Measurements from ENCODE around the gene TMEM26. TPM values are rescaled to one million over a fixed set of nuclear protein-coding genes. Genes with fewer than 3 reads are reported as not detected.

The TMEM26 gene
- polyA plus RNA-seq, 2 of the 4 experiments (the other 2 are of a cell fraction): 0.03 to 0.10 TPM

DNA sequence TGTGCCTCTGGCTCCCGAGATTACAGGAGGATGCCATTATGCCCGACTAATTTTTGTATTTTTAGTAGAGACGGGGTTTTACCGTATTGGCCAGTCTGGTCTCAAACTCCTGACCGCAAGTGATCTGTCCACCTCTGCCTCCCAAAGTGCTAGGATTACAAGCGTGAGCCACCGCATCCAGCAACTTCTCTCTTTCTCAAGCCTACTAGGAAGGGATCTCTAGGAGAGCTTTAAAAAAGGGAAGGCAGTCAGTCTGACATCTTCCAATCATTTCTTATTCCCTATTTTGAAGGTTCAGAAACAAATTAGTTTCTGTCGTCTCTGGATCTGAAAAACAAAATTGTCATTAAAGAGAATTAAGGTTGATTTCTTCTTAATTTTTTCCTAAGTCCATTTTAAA, 2.5 kb upstream of the TMEM26 start:
- ATAC-seq (no peak), FAIRE-seq (no peak), DNase-seq (ENCODE audit: low read depth in 1 of 2, low spot score in 1 of 2) (no peak)
- H3K4me1 ChIP-seq: 0 out of 3 replicates have a peak, but pooled peaks cover 4% of the 10 kb centered on the region
- WGBS (ENCODE audit: missing lambda C conversion rate): 84% methylated on average over 8 of the region's 8 CpGs
- CTCF ChIA-PET: no interaction called here
- TF ChIP-seq, protein P1, sequence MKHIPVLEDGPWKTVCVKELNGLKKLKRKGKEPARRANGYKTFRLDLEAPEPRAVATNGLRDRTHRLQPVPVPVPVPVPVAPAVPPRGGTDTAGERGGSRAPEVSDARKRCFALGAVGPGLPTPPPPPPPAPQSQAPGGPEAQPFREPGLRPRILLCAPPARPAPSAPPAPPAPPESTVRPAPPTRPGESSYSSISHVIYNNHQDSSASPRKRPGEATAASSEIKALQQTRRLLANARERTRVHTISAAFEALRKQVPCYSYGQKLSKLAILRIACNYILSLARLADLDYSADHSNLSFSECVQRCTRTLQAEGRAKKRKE (CRISPR knock-in tag; IDR thresholded peaks at IDR 0.05; ENCODE audit: low read depth): no peak
- TF ChIP-seq RFX5 (IDR thresholded peaks at IDR 0.05) (no peak), JUNB (IDR thresholded peaks at IDR 0.05) (no peak), BHLHE40 (IDR thresholded peaks at IDR 0.05; ENCODE audit: low read depth, low read length) (no peak), POLR2A (IDR thresholded peaks at IDR 0.05; ENCODE audit: low read length) (no peak), TFCP2L1 (CRISPR knock-in tag; IDR thresholded peaks at IDR 0.05) (no peak), ESRRA (IDR thresholded peaks at IDR 0.05; ENCODE audit: borderline replicate concordance, low read length) (no peak), HOXB13 (CRISPR knock-in tag; IDR thresholded peaks at IDR 0.05; ENCODE audit: low read depth) (no peak), JUN (IDR thresholded peaks at IDR 0.05) (no peak), EHF (CRISPR knock-in tag; IDR thresholded peaks at IDR 0.05) (no peak), NFE2L2 (conservative IDR thresholded peaks at IDR 0.05; ENCODE audit: low read length) (no peak), EHMT2 (IDR thresholded peaks at IDR 0.05; ENCODE audit: low read depth) (no peak)
- TF ChIP-seq, protein P2, sequence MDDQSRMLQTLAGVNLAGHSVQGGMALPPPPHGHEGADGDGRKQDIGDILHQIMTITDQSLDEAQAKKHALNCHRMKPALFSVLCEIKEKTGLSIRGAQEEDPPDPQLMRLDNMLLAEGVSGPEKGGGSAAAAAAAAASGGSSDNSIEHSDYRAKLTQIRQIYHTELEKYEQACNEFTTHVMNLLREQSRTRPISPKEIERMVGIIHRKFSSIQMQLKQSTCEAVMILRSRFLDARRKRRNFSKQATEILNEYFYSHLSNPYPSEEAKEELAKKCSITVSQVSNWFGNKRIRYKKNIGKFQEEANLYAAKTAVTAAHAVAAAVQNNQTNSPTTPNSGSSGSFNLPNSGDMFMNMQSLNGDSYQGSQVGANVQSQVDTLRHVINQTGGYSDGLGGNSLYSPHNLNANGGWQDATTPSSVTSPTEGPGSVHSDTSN (IDR thresholded peaks at IDR 0.05): no peak
- TF ChIP-seq, protein P3, sequence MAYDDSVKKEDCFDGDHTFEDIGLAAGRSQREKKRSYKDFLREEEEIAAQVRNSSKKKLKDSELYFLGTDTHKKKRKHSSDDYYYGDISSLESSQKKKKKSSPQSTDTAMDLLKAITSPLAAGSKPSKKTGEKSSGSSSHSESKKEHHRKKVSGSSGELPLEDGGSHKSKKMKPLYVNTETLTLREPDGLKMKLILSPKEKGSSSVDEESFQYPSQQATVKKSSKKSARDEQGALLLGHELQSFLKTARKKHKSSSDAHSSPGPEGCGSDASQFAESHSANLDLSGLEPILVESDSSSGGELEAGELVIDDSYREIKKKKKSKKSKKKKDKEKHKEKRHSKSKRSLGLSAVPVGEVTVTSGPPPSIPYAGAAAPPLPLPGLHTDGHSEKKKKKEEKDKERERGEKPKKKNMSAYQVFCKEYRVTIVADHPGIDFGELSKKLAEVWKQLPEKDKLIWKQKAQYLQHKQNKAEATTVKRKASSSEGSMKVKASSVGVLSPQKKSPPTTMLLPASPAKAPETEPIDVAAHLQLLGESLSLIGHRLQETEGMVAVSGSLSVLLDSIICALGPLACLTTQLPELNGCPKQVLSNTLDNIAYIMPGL (CRISPR knock-in tag; IDR thresholded peaks at IDR 0.05; ENCODE audit: borderline replicate concordance): no peak
- TF ChIP-seq, protein P4, sequence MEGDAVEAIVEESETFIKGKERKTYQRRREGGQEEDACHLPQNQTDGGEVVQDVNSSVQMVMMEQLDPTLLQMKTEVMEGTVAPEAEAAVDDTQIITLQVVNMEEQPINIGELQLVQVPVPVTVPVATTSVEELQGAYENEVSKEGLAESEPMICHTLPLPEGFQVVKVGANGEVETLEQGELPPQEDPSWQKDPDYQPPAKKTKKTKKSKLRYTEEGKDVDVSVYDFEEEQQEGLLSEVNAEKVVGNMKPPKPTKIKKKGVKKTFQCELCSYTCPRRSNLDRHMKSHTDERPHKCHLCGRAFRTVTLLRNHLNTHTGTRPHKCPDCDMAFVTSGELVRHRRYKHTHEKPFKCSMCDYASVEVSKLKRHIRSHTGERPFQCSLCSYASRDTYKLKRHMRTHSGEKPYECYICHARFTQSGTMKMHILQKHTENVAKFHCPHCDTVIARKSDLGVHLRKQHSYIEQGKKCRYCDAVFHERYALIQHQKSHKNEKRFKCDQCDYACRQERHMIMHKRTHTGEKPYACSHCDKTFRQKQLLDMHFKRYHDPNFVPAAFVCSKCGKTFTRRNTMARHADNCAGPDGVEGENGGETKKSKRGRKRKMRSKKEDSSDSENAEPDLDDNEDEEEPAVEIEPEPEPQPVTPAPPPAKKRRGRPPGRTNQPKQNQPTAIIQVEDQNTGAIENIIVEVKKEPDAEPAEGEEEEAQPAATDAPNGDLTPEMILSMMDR (IDR thresholded peaks at IDR 0.05): no peak
- TF ChIP-seq, protein P5, sequence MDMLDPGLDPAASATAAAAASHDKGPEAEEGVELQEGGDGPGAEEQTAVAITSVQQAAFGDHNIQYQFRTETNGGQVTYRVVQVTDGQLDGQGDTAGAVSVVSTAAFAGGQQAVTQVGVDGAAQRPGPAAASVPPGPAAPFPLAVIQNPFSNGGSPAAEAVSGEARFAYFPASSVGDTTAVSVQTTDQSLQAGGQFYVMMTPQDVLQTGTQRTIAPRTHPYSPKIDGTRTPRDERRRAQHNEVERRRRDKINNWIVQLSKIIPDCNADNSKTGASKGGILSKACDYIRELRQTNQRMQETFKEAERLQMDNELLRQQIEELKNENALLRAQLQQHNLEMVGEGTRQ (IDR thresholded peaks at IDR 0.05): no peak
- TF ChIP-seq, protein P6, sequence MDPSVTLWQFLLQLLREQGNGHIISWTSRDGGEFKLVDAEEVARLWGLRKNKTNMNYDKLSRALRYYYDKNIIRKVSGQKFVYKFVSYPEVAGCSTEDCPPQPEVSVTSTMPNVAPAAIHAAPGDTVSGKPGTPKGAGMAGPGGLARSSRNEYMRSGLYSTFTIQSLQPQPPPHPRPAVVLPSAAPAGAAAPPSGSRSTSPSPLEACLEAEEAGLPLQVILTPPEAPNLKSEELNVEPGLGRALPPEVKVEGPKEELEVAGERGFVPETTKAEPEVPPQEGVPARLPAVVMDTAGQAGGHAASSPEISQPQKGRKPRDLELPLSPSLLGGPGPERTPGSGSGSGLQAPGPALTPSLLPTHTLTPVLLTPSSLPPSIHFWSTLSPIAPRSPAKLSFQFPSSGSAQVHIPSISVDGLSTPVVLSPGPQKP (IDR thresholded peaks at IDR 0.05; ENCODE audit: low read depth, low read length): no peak
- H3K4me2 ChIP-seq: no peak overlapping the region
- H3K4me3 ChIP-seq: no peak overlapping the region
- H3K9me3 ChIP-seq: no peaks in the 10 kb centered on the region
- POLR2A ChIA-PET: no interaction called here
- no peak overlapping the region for H3K27ac ChIP-seq

DNA sequence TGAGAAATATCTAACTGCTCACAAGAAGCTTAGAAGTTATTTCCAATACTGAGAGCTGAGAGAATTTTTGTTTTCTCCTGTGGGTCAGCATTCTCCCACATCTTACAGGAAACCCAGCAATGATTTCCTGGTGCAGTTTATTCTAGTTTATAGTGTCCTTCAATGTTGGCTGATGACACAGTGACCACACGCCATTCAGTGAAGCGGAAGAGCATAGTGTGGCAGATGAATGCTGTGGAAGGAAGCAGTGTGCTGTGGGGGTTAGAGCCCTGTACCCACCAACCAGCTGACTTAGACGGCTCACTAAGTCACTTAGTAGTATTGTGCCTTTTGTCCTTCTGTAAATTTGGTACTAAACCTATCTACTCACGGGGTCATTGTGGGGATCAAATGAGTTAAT, 1.4 kb upstream of the TMEM26 start:
- POLR2A ChIA-PET: no interaction called here
- ATAC-seq: no peak
- H3K27ac ChIP-seq: no peak overlapping the region
- H3K4me2 ChIP-seq: no peak overlapping the region
- 0 out of 3 replicates have a peak, but pooled peaks cover 4% of the 10 kb centered on the region for H3K4me1 ChIP-seq
- FAIRE-seq: no peak
- 84% methylated on average over 4 of the region's 4 CpGs for WGBS (ENCODE audit: missing lambda C conversion rate)
- H3K4me3 ChIP-seq: no peak overlapping the region
- CTCF ChIA-PET: no interaction called here
- no peak for DNase-seq (ENCODE audit: low read depth in 1 of 2, low spot score in 1 of 2)
- H3K9me3 ChIP-seq: no peaks in the 10 kb centered on the region
- TF ChIP-seq CBX8 (IDR thresholded peaks at IDR 0.05) (no peak), HOXB13 (CRISPR knock-in tag; IDR thresholded peaks at IDR 0.05; ENCODE audit: low read depth) (no peak), NPAS2 (CRISPR knock-in tag; IDR thresholded peaks at IDR 0.05; ENCODE audit: borderline replicate concordance) (no peak), HOXA7 (CRISPR knock-in tag; IDR thresholded peaks at IDR 0.05) (no peak), EHMT2 (IDR thresholded peaks at IDR 0.05; ENCODE audit: low read depth) (no peak), RFX5 (IDR thresholded peaks at IDR 0.05) (no peak), FOSL2 (IDR thresholded peaks at IDR 0.05) (no peak), FOSL2 (CRISPR knock-in tag; IDR thresholded peaks at IDR 0.05) (no peak), HEYL (CRISPR knock-in tag; IDR thresholded peaks at IDR 0.05) (no peak), CHD4 (IDR thresholded peaks at IDR 0.05; ENCODE audit: borderline replicate concordance) (no peak), PHF8 (IDR thresholded peaks at IDR 0.05; ENCODE audit: borderline replicate concordance, low read depth) (no peak), NR3C1 (IDR thresholded peaks at IDR 0.05) (no peak), HOXB5 (CRISPR knock-in tag; IDR thresholded peaks at IDR 0.05) (no peak)
- TF ChIP-seq, protein P7, sequence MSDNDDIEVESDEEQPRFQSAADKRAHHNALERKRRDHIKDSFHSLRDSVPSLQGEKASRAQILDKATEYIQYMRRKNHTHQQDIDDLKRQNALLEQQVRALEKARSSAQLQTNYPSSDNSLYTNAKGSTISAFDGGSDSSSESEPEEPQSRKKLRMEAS (IDR thresholded peaks at IDR 0.05): no peak
- TF ChIP-seq, protein P6 (IDR thresholded peaks at IDR 0.05; ENCODE audit: low read depth, low read length): no peak
- TF ChIP-seq, protein P5 (IDR thresholded peaks at IDR 0.05): no peak
- TF ChIP-seq, protein P8, sequence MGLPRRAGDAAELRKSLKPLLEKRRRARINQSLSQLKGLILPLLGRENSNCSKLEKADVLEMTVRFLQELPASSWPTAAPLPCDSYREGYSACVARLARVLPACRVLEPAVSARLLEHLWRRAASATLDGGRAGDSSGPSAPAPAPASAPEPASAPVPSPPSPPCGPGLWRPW (IDR thresholded peaks at IDR 0.05): no peak
